ENCODE measurements around the gene LUZP4.

- no peak for TF ChIP-seq GATA3 (IDR thresholded peaks at IDR 0.05; ENCODE audit: low read depth, low read length)
- no peak for TF ChIP-seq GATA2 (IDR thresholded peaks at IDR 0.05; ENCODE audit: low read depth, low read length)
These were observed 29.2 kb upstream of the LUZP4 start for GRCh38 chrX:115260330-115260729.
